AG04450 (cell line): ENCODE results near the gene RAB31. TPM values are rescaled to one million over a fixed set of nuclear protein-coding genes. Genes with fewer than 3 reads are reported as not detected.

Experiments used
- CTCF ChIA-PET: fragments of 300-600, 350-600 bp; formaldehyde crosslinking; extraction: SDS; loops from one replicate; lab custom pipeline; 2022; ENCODE audit warnings: antibody characterized with exemption, inconsistent platforms; lab: Charles Lee
- POLR2A ChIA-PET: fragments of 350-600 bp; formaldehyde crosslinking; extraction: SDS; loops from one replicate; lab custom pipeline; 2021; ENCODE audit warnings: antibody characterized with exemption, inconsistent platforms; lab: Yijun Ruan, JAX
- DNase-seq: peaks from one replicate; pipeline ENCODE4 v3.0.0-alpha.2; 2011; ENCODE audit warnings: low read depth, low spot score
- H3K27ac ChIP-seq: one replicate; pipeline ENCODE4 v1.5.1; 2012; ENCODE audit warnings: low read depth, low read length, control low read depth
- H3K27me3 ChIP-seq: one replicate; pipeline ENCODE4 v1.6.0; 2012; ENCODE audit warnings: low read length; ENCODE audit not compliant: control insufficient read depth, insufficient read depth
- H3K4me3 ChIP-seq: 2 replicates; pipeline ENCODE4 v1.5.1; 2011; ENCODE audit warnings: mild to moderate bottlenecking, low read depth, low read length, control low read depth
- H3K9me3 ChIP-seq: 2 replicates; pipeline ENCODE4 v1.5.1; 2012; ENCODE audit warnings: low read length; ENCODE audit not compliant: control insufficient read depth, insufficient read depth
- polyA plus RNA-seq: library from polyadenylated mRNA; depleted of rRNA; stranded (reverse); fragments of >200 nt; gene quantifications from 2 replicates; pipeline ENCODE4 v1.2.3, GENCODE V29; 2011
- TF ChIP-seq, protein P1 (sequence below): IDR thresholded peaks from 2 replicates; pipeline ENCODE4 v1.5.1; 2011; ENCODE audit warnings: low read depth, low read length, control low read depth, inconsistent platforms

Gene RAB31
- polyA plus RNA-seq, 1 experiment = 43.7 TPM

- POLR2A ChIA-PET = no interaction called here
- DNase-seq = no peak
- CTCF ChIA-PET = no interaction called here
- Histone ChIP-seq H3K27ac (no peak overlapping the region), H3K27me3 (no peaks in the 10 kb centered on the region), H3K9me3 (no peaks in the 10 kb centered on the region), H3K4me3 (no peak overlapping the region)
- TF ChIP-seq, protein P1, sequence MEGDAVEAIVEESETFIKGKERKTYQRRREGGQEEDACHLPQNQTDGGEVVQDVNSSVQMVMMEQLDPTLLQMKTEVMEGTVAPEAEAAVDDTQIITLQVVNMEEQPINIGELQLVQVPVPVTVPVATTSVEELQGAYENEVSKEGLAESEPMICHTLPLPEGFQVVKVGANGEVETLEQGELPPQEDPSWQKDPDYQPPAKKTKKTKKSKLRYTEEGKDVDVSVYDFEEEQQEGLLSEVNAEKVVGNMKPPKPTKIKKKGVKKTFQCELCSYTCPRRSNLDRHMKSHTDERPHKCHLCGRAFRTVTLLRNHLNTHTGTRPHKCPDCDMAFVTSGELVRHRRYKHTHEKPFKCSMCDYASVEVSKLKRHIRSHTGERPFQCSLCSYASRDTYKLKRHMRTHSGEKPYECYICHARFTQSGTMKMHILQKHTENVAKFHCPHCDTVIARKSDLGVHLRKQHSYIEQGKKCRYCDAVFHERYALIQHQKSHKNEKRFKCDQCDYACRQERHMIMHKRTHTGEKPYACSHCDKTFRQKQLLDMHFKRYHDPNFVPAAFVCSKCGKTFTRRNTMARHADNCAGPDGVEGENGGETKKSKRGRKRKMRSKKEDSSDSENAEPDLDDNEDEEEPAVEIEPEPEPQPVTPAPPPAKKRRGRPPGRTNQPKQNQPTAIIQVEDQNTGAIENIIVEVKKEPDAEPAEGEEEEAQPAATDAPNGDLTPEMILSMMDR = no peak
Observed at GRCh38 chr18:9839211-9839610, 131.1 kb downstream of the RAB31 start.

- TF ChIP-seq, protein P1 = no peak
- no peak for DNase-seq
- Histone ChIP-seq H3K9me3 (no peaks in the 10 kb centered on the region), H3K27me3 (no peaks in the 10 kb centered on the region), H3K27ac (no peak overlapping the region), H3K4me3 (no peak overlapping the region)
- POLR2A ChIA-PET = no interaction called here
- CTCF ChIA-PET = no interaction called here
Observed at GRCh38 chr18:9839853-9840252, 131.8 kb downstream of the RAB31 start.

- TF ChIP-seq, protein P1 = no peak
- Histone ChIP-seq H3K27me3 (no peaks in the 10 kb centered on the region), H3K27ac (no peak overlapping the region), H3K9me3 (no peaks in the 10 kb centered on the region), H3K4me3 (no peak overlapping the region)
- DNase-seq = no peak
- ChIA-PET CTCF (no interaction called here), POLR2A (no interaction called here)
Observed at GRCh38 chr18:9841752-9842151, 133.7 kb downstream of the RAB31 start.

GRCh38 chr18:9842448-9842847 is 134.3 kb downstream of the RAB31 start:
- POLR2A ChIA-PET = no interaction called here
- CTCF ChIA-PET = no interaction called here
- no peaks in the 10 kb centered on the region for H3K9me3 ChIP-seq
- H3K27ac ChIP-seq = no peak overlapping the region
- TF ChIP-seq, protein P1 = no peak
- no peak for DNase-seq
- H3K4me3 ChIP-seq = no peak overlapping the region
- H3K27me3 ChIP-seq = no peaks in the 10 kb centered on the region

- H3K27me3 ChIP-seq = no peaks in the 10 kb centered on the region
- no peak overlapping the region for H3K27ac ChIP-seq
- no peak for DNase-seq
- ChIA-PET POLR2A (no interaction called here), CTCF (interaction anchor here (0.6 to 0.9 kb wide), 2 partner anchors 10 to 79 kb away, joined by 3 to 4 read pairs; no protein-coding TSS in a partner anchor)
- no peaks in the 10 kb centered on the region for H3K9me3 ChIP-seq
- H3K4me3 ChIP-seq = no peak overlapping the region
- TF ChIP-seq, protein P1 = no peak
Observed at GRCh38 chr18:9845256-9845655, 137.2 kb downstream of the RAB31 start.
